ENCODE results near the gene STX4. TPM values are rescaled to one million over a fixed set of nuclear protein-coding genes. Genes with fewer than 3 reads are reported as not detected.
A peak's percentile ranks its signal among the peaks of the same experiment; 100 is the strongest.

The STX4 gene
- polyA plus RNA-seq, 4 donors, result 64.6 to 115 (median 91.5) TPM

DNA sequence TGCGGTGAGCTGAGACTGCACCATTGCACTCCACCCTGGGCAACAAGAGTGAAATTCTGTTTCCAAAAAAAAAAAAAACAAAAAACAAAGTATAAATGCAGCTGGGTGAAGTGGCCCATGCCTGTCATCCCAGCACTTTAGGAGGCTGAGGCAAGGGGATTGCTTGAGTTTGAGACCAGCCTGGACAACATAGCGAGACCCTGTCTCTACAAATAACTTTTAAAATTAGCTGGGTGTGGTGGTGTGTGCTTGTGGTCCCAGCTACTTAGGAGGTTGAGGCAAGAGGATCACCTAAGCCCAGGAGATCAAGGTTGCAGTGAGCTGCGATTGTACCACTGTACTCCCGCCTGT lies 10.1 kb upstream of the STX4 start:
- H3K27ac ChIP-seq (ENCODE audit: low read depth in 1 of 3, low read length in 2 of 3), result peak overlapping the region in 1 of 3 donors; percentile 8
- WGBS, 3 donors, result 92 to 94% (median 92%) methylated on average over 4 of the region's 4 CpGs
- H3K4me1 ChIP-seq (ENCODE audit: control insufficient read depth in 3 of 3, insufficient read depth in 2 of 3, low read depth in 1 of 3, low read length in 2 of 3), result no peaks in the 10 kb centered on the region
- H3K27me3 ChIP-seq (ENCODE audit: control insufficient read depth in 3 of 3, insufficient read depth in 3 of 3, low read length in 3 of 3), result no peaks in the 10 kb centered on the region
- FAIRE-seq, result no peak
- H3K36me3 ChIP-seq (ENCODE audit: control insufficient read depth in 3 of 3, insufficient read depth in 2 of 3, low read depth in 1 of 3, low read length in 3 of 3), result no peaks in the 10 kb centered on the region
- no peak for DNase-seq
- H3K9me3 ChIP-seq (ENCODE audit: control insufficient read depth in 2 of 2, insufficient read depth in 1 of 2, low read depth in 1 of 2, low read length in 1 of 2), result no peaks in the 10 kb centered on the region
- no peak overlapping the region for H3K4me3 ChIP-seq (ENCODE audit: low read depth in 1 of 3, low read length in 3 of 3)

DNA sequence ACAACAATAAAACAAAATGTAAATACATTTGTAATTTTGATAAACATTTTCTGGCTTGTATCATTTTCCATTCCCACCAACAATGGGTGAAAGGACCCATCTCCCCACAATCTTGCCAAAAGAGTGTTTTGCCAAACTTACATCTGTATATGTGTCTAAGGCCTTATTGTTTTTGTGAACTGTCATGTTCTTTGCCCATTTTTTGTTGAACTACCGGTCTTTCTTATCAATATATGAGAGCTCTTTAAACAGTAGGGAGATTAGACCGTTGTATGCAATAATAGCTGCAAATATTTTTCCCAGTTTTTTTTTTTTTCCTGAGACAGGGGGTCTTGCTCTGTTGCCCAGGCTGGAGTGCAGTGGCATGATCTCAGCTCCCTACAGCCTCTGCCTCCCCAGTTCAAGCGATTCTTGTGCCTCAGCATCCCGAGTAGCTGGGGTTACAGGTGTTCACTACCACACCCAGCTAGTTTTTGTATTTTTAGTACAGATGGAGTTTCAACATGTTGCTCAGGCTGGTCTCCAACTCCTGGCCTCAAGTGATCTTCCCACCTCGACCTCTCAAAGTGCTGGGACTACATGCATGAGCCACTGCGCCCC lies 9.6 kb upstream of the STX4 start:
- Histone ChIP-seq H3K27ac (ENCODE audit: low read depth in 1 of 3, low read length in 2 of 3) (no peak overlapping the region), H3K9me3 (ENCODE audit: control insufficient read depth in 2 of 2, insufficient read depth in 1 of 2, low read depth in 1 of 2, low read length in 1 of 2) (no peaks in the 10 kb centered on the region), H3K4me3 (ENCODE audit: low read depth in 1 of 3, low read length in 3 of 3) (no peak overlapping the region), H3K27me3 (ENCODE audit: control insufficient read depth in 3 of 3, insufficient read depth in 3 of 3, low read length in 3 of 3) (no peaks in the 10 kb centered on the region), H3K36me3 (ENCODE audit: control insufficient read depth in 3 of 3, insufficient read depth in 2 of 3, low read depth in 1 of 3, low read length in 3 of 3) (no peaks in the 10 kb centered on the region), H3K4me1 (ENCODE audit: control insufficient read depth in 3 of 3, insufficient read depth in 2 of 3, low read depth in 1 of 3, low read length in 2 of 3) (no peaks in the 10 kb centered on the region)
- 44 to 60% (median 50%) methylated on average over 6 of the region's 6 CpGs for whole genome bisulfite sequencing, 3 donors
- FAIRE-seq (no peak), DNase-seq (no peak)

DNA sequence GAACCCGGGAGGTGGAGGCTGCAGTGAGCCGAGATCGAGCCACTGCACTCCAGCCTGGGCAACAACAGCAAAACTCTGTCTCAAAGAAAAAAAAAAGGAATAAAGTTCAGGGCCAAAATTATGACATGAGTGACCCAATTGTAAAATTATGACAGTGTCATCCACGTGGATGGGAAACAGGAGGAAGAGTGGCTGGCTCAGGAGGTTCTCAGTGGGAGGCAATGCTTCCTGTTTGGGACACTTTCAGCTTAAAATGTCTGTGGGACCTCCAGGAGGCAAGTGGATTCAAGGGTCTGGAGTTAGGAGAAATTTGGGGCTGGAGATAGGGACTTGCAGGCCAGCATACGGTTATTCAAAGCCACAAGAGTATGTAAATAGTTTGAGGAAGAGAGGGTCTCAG lies 8.0 kb upstream of the STX4 start:
- H3K27me3 ChIP-seq (ENCODE audit: control insufficient read depth in 3 of 3, insufficient read depth in 3 of 3, low read length in 3 of 3), result no peaks in the 10 kb centered on the region
- DNase-seq (no peak), FAIRE-seq (no peak)
- no peaks in the 10 kb centered on the region for H3K4me1 ChIP-seq (ENCODE audit: control insufficient read depth in 3 of 3, insufficient read depth in 2 of 3, low read depth in 1 of 3, low read length in 2 of 3)
- 80 to 89% (median 89%) methylated on average over 5 of the region's 5 CpGs for WGBS, 3 donors
- no peaks in the 10 kb centered on the region for H3K36me3 ChIP-seq (ENCODE audit: control insufficient read depth in 3 of 3, insufficient read depth in 2 of 3, low read depth in 1 of 3, low read length in 3 of 3)
- no peak overlapping the region for H3K27ac ChIP-seq (ENCODE audit: low read depth in 1 of 3, low read length in 2 of 3)
- no peak overlapping the region for H3K4me3 ChIP-seq (ENCODE audit: low read depth in 1 of 3, low read length in 3 of 3)
- no peaks in the 10 kb centered on the region for H3K9me3 ChIP-seq (ENCODE audit: control insufficient read depth in 2 of 2, insufficient read depth in 1 of 2, low read depth in 1 of 2, low read length in 1 of 2)

DNA sequence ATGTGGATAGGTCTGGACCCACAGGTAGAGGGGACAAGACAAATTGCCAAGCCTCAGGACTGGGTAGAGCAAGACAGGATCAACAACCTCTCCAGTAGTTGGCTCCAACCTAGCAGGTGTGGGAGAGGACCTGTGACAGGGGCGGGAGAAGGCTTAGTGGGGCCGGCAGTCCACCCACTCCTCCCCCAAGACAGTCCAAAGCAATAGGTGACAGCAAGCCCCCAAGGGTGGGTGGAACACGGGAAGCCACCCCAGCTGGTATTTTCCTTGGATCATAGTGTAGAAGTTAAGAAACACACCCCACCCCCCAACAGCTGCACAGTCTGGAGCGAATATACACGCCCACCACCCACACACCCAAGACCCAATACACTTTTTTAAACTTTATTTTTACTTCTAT lies 4.1 kb upstream of the STX4 start:
- no peak for FAIRE-seq

DNA sequence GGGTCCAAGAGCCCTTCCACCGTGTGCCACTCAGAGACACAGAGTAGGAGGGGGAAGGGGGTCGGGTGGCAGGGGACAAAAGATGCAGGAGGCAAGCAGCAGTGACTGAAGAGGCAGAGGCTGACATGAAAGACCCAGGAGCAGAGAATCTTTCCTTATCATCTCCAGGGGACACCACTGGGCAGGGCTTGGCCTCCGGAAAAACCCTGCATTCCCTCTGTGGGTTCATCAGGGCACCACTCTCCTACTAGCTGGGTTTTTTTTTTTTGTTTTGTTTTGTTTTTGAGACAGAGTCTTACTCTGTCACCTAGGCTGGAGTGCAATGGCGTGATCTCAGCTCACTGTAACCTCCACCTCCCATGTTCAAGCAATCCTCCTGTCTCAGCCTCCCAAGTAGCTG lies 2.1 kb upstream of the STX4 start:
- Histone ChIP-seq H3K27ac (ENCODE audit: low read depth in 1 of 3, low read length in 2 of 3) (no peak overlapping the region), H3K9me3 (ENCODE audit: control insufficient read depth in 2 of 2, insufficient read depth in 1 of 2, low read depth in 1 of 2, low read length in 1 of 2) (no peaks in the 10 kb centered on the region), H3K4me3 (ENCODE audit: low read depth in 1 of 3, low read length in 3 of 3) (no peak overlapping the region), H3K36me3 (ENCODE audit: control insufficient read depth in 3 of 3, insufficient read depth in 2 of 3, low read depth in 1 of 3, low read length in 3 of 3) (peaks cover 0 to 16% (median 0%) of the 10 kb centered on the region in 3 donors), H3K4me1 (ENCODE audit: control insufficient read depth in 3 of 3, insufficient read depth in 2 of 3, low read depth in 1 of 3, low read length in 2 of 3) (peaks cover 0 to 12% (median 3%) of the 10 kb centered on the region in 3 donors), H3K27me3 (ENCODE audit: control insufficient read depth in 3 of 3, insufficient read depth in 3 of 3, low read length in 3 of 3) (no peaks in the 10 kb centered on the region)
- DNase-seq, result no peak
- FAIRE-seq, result no peak
- WGBS, 3 donors, result 85 to 89% (median 87%) methylated on average over 4 of the region's 4 CpGs

More for the DNA sequence above, 4.1 kb upstream of the STX4 start:
- H3K9me3 ChIP-seq (ENCODE audit: control insufficient read depth in 2 of 2, insufficient read depth in 1 of 2, low read depth in 1 of 2, low read length in 1 of 2), result no peaks in the 10 kb centered on the region
- H3K4me3 ChIP-seq (ENCODE audit: low read depth in 1 of 3, low read length in 3 of 3), result no peak overlapping the region
- H3K36me3 ChIP-seq (ENCODE audit: control insufficient read depth in 3 of 3, insufficient read depth in 2 of 3, low read depth in 1 of 3, low read length in 3 of 3), result peaks cover 0 to under 1% (median 0%) of the 10 kb centered on the region in 3 donors
- DNase-seq, result no peak
- 78 to 84% (median 84%) methylated on average over 5 of the region's 5 CpGs for WGBS, 3 donors
- peaks cover 0 to 7% (median under 1%) of the 10 kb centered on the region in 3 donors for H3K4me1 ChIP-seq (ENCODE audit: control insufficient read depth in 3 of 3, insufficient read depth in 2 of 3, low read depth in 1 of 3, low read length in 2 of 3)
- H3K27me3 ChIP-seq (ENCODE audit: control insufficient read depth in 3 of 3, insufficient read depth in 3 of 3, low read length in 3 of 3), result no peaks in the 10 kb centered on the region
- no peak overlapping the region for H3K27ac ChIP-seq (ENCODE audit: low read depth in 1 of 3, low read length in 2 of 3)

DNA sequence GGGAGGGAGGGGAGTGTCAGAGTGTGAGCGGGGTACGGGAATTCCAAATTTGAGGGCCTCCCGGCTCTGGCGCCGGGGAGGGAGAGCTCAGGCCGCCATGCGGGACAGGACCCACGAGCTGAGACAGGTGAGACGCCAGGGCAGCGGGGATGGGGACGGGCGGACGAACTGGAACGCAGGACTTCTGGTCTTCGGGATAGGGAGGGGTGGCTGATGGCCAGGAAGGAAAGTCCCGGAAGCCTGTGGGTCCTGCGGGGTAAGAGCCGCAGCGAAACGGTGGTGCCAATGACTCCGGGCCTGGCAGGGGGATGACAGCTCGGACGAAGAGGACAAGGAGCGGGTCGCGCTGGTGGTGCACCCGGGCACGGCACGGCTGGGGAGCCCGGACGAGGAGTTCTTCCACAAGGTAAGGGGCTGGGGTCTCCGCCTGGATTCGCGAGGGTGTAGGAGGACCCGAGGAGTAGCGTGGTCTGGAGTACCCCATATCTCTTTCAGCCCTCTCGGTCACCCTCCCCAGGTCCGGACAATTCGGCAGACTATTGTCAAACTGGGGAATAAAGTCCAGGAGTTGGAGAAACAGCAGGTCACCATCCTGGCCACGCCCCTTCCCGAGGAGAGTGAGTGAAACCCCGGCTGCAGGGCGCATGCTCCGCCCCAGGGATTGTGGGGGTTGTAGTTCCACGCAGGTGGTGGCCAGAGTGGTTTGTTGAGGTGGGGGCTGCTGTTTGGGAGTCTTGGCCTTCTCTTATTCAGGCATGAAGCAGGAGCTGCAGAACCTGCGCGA lies 543 bp downstream of the STX4 start:
- H3K27ac ChIP-seq (ENCODE audit: low read depth in 1 of 3, low read length in 2 of 3), result peak overlapping the region; percentile 88 to 98 (median 90)
- WGBS, 3 donors, result 0 to 1% (median 0%) methylated on average over 44 to 47 of the region's 47 CpGs
- peak; percentile 94 to 97 for DNase-seq
- H3K27me3 ChIP-seq (ENCODE audit: control insufficient read depth in 3 of 3, insufficient read depth in 3 of 3, low read length in 3 of 3), result no peaks in the 10 kb centered on the region
- H3K4me1 ChIP-seq (ENCODE audit: control insufficient read depth in 3 of 3, insufficient read depth in 2 of 3, low read depth in 1 of 3, low read length in 2 of 3), result peaks cover 0 to 12% (median 3%) of the 10 kb centered on the region in 3 donors
- no peaks in the 10 kb centered on the region for H3K9me3 ChIP-seq (ENCODE audit: control insufficient read depth in 2 of 2, insufficient read depth in 1 of 2, low read depth in 1 of 2, low read length in 1 of 2)
- H3K36me3 ChIP-seq (ENCODE audit: control insufficient read depth in 3 of 3, insufficient read depth in 2 of 3, low read depth in 1 of 3, low read length in 3 of 3), result peaks cover 6 to 30% (median 12%) of the 10 kb centered on the region in 3 donors
- no peak for FAIRE-seq
- H3K4me3 ChIP-seq (ENCODE audit: low read depth in 1 of 3, low read length in 3 of 3), result peak overlapping the region; percentile 85 to 96 (median 96)

DNA sequence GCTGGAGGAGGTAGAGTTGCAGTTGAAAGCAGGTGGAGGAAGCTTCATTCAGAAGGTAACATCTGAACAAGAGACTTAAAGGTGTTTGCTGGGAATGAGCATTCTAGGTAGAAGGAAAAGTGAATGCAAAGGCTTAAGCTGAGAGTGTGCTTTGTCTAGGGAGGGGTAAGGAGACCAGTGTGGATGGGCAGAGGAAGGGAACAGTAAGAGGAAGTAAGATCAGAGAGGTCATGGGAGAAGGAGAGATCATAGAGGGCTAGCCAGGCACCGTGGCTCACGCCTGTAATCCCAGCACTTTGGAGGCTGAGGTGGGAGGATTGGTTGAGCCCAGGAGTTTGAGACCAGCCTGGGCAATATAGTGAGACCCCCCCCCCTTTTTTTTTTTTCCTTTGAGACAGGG lies 3.3 kb downstream of the STX4 start:
- 56 to 73% (median 64%) methylated on average over 2 of the region's 2 CpGs for WGBS, 3 donors
- Histone ChIP-seq H3K27me3 (ENCODE audit: control insufficient read depth in 3 of 3, insufficient read depth in 3 of 3, low read length in 3 of 3) (no peaks in the 10 kb centered on the region), H3K4me1 (ENCODE audit: control insufficient read depth in 3 of 3, insufficient read depth in 2 of 3, low read depth in 1 of 3, low read length in 2 of 3) (peaks cover 0 to 12% (median 3%) of the 10 kb centered on the region in 3 donors), H3K9me3 (ENCODE audit: control insufficient read depth in 2 of 2, insufficient read depth in 1 of 2, low read depth in 1 of 2, low read length in 1 of 2) (no peaks in the 10 kb centered on the region), H3K36me3 (ENCODE audit: control insufficient read depth in 3 of 3, insufficient read depth in 2 of 3, low read depth in 1 of 3, low read length in 3 of 3) (peaks cover 19 to 50% (median 21%) of the 10 kb centered on the region in 3 donors), H3K4me3 (ENCODE audit: low read depth in 1 of 3, low read length in 3 of 3) (no peak overlapping the region), H3K27ac (ENCODE audit: low read depth in 1 of 3, low read length in 2 of 3) (no peak overlapping the region)
- FAIRE-seq (no peak), DNase-seq (no peak)

DNA sequence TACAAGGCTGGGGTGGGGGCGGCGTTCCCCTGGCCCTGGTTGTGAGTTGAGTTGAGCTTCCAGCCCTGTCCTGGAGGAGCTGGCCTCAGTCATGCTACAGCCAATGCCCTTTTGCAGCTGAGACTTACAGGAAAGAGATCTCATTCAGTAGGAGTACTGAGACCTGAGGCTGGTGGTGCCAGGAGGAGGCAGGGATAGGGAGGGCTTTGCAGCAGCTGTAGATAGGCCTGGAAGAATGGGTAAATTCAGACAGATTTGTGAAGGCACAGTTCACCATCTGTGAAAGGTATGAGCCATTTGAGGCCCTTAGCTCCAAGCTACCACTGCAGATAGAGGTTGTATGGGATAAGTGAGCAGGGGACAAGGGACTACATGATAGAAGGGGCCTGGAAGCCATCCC lies 5.6 kb downstream of the STX4 start:
- Histone ChIP-seq H3K27me3 (ENCODE audit: control insufficient read depth in 3 of 3, insufficient read depth in 3 of 3, low read length in 3 of 3) (no peaks in the 10 kb centered on the region), H3K4me1 (ENCODE audit: control insufficient read depth in 3 of 3, insufficient read depth in 2 of 3, low read depth in 1 of 3, low read length in 2 of 3) (peaks cover 0 to 9% (median 3%) of the 10 kb centered on the region in 3 donors), H3K27ac (ENCODE audit: low read depth in 1 of 3, low read length in 2 of 3) (no peak overlapping the region), H3K36me3 (ENCODE audit: control insufficient read depth in 3 of 3, insufficient read depth in 2 of 3, low read depth in 1 of 3, low read length in 3 of 3) (peaks cover 21 to 55% (median 24%) of the 10 kb centered on the region in 3 donors), H3K9me3 (ENCODE audit: control insufficient read depth in 2 of 2, insufficient read depth in 1 of 2, low read depth in 1 of 2, low read length in 1 of 2) (no peaks in the 10 kb centered on the region), H3K4me3 (ENCODE audit: low read depth in 1 of 3, low read length in 3 of 3) (no peak overlapping the region)
- DNase-seq (no peak), FAIRE-seq (no peak)
- 92 to 100% (median 97%) methylated on average over 2 of the region's 2 CpGs for WGBS, 3 donors
